Measurements from ENCODE around the gene USH2A.

USH2A gene

DNA sequence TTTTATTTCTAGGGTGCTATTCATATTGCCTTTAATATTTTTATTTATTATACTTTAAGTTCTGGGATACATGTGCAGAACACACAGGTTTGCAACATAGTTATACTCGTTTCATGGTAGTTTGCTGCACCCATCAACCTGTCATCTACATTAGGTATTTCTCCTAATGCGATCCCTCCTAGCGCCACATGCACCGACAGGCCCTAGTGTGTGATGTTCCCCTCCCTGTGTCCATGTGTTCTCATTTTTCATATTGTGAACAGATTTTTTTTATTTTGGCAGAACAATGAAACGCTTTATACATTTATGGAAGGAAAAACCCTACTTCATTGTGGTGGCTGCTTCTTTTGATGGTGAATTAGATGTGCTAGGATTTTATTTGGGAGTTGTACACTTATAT, 14.4 kb upstream of the USH2A start:
- Histone ChIP-seq H3K27ac (no peak overlapping the region), H3K4me3 (no peak overlapping the region)
- TF ChIP-seq CTCF (IDR thresholded peaks at IDR 0.05): no peak
- DNase-seq (ENCODE audit: low spot score): no peak

GRCh38 chr1:216434232-216434631, 11.0 kb upstream of the USH2A start:
- DNase-seq (ENCODE audit: low spot score): no peak
- Histone ChIP-seq H3K4me3 (no peak overlapping the region), H3K27ac (no peak overlapping the region)
- no peak for TF ChIP-seq CTCF (IDR thresholded peaks at IDR 0.05)

DNA sequence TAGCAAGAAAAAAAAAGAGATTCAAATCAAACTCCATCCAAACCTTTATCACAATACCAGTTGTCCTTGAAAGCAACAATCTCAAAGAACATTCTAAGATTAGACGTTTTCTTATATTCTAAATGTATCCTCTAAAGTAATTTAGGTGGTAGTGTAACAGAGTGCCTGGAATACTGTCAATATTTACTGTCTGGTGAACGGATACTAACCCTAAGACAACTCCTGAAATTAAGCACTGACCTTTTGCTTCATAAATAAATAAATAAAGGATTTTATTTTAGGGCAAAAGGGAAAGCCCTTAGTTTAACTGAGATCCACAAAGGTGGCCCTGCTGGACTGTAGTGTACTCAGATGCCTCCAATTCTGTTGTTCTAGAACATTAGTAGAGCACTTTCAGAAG, 9.9 kb upstream of the USH2A start:
- no peak for DNase-seq (ENCODE audit: low spot score)
- TF ChIP-seq CTCF (IDR thresholded peaks at IDR 0.05): no peak

DNA sequence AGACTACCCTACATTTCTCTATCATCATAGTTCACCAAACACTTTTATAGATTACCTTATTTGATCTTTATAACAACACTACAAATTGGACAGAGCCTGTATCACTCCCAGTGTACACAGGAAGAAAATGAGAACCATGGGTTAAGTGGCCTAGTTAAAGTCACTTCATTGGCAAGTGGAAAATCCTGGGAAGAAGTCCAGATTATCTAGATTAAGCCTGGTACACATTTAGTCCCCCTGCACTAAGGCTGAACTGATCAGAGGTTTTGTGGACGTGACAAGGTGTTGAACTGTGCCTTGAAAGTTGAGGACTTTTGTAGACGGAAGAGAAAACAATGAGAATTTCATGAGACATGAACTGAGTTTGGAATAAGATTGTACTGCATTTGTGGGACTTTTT, 7.5 kb upstream of the USH2A start:
- Histone ChIP-seq H3K27ac (no peak overlapping the region), H3K4me3 (no peak overlapping the region)
- TF ChIP-seq CTCF (IDR thresholded peaks at IDR 0.05): no peak
- no peak for DNase-seq (ENCODE audit: low spot score)

More for the DNA sequence above, 9.9 kb upstream of the USH2A start:
- no peak overlapping the region for H3K27ac ChIP-seq
- no peak overlapping the region for H3K4me3 ChIP-seq

DNA sequence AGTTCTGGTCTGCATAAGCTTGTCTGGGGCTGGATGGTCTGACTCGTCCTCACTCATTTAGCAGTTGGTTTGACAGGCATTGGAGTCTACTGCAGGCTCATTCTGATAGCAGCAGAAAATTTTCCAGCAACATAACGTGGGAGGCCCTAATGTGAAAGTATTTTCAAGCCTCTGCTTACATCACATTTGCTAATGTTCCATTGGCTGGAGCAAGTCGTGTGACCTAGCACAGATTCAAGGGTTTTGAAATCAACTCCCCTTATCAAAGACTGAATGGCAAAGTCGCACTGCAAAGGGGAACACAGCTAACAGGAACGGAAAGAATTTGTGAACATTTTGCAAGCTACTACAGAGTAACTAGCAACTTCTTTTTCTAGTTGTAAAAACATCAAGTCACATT, 2.3 kb upstream of the USH2A start:
- no peak for DNase-seq (ENCODE audit: low spot score)
- H3K4me3 ChIP-seq: peak overlapping the region; percentile 27
- no peak for TF ChIP-seq CTCF (IDR thresholded peaks at IDR 0.05)
- H3K27ac ChIP-seq: no peak overlapping the region

DNA sequence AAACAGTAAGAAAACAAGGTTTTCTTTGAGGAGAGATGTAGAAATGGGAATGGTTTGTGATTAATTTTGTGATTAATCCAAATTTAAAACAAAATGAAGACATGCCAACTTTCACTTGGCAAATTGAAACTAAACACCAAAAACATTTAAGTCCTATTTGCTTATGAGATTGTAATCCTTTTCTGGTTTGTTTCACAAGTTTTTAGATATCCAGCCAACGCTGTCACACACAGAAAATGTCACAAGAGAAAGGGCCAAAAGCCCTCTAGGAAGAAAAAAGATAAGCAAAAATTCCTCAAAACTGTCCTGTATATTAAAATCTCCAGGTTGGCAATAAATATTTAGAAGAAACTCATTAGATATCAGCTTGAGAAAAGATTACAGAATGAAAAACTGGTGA, 2.5 kb downstream of the USH2A start:
- no peak for DNase-seq (ENCODE audit: low spot score)
- Histone ChIP-seq H3K27ac (no peak overlapping the region), H3K4me3 (no peak overlapping the region)
- no peak for TF ChIP-seq CTCF (IDR thresholded peaks at IDR 0.05)

DNA sequence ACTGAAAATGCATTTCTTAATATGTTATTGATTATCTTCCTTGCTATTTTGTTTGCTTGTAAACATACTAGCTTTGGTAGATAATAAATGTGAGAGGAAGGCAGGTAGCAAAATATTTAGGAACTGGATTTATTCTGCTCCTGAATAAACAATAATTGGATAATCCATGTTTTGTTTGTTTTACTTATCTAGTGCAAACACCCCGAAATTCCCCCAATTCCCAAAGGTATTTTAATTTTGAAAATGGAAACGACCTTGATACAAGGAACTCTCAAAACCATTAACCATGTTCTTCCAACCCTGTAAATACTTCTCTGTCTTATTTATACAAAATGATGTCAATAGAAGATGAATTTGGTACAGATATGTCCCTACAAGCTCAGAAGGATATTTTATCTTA, 3.0 kb downstream of the USH2A start:
- no peak for DNase-seq (ENCODE audit: low spot score)
- Histone ChIP-seq H3K4me3 (no peak overlapping the region), H3K27ac (no peak overlapping the region)
- no peak for TF ChIP-seq CTCF (IDR thresholded peaks at IDR 0.05)

Data from coronary artery (tissue), 2 donors.